Astrocyte (in vitro differentiated cells and primary cell): ENCODE measurements around the gene DNAAF8. TPM values are rescaled to one million over a fixed set of nuclear protein-coding genes. Genes with fewer than 3 reads are reported as not detected.

ENCODE experiments used
- DNase-seq: peaks from one replicate; pipeline ENCODE4 v3.0.0-alpha.2; 2010; ENCODE audit warnings: low read depth
- FAIRE-seq: peaks from 2 replicates; lab custom pipeline; 2011; peaks lifted over from hg19 to GRCh38; lab: Jason Lieb, UNC
- H2AFZ ChIP-seq: 2 replicates; pipeline ENCODE4 v1.6.0; 2012; ENCODE audit warnings: low read depth, low read length, inconsistent platforms
- H3K27ac ChIP-seq: 2 replicates; pipeline ENCODE4 v1.5.1; 2011; ENCODE audit warnings: low read depth, low read length, inconsistent platforms
- H3K27me3 ChIP-seq: 2 replicates; pipeline ENCODE4 v1.6.0; 2011; ENCODE audit warnings: low read length, inconsistent platforms; ENCODE audit not compliant: insufficient read depth
- H3K36me3 ChIP-seq: 2 replicates; pipeline ENCODE4 v1.5.1; 2011; ENCODE audit warnings: low read length, inconsistent platforms; ENCODE audit not compliant: insufficient read depth
- H3K4me1 ChIP-seq: 2 replicates; pipeline ENCODE4 v1.5.1; 2011; ENCODE audit warnings: low read length, inconsistent platforms; ENCODE audit not compliant: insufficient read depth
- H3K4me2 ChIP-seq: 2 replicates; pipeline ENCODE4 v1.6.0; 2012; ENCODE audit warnings: low read length, inconsistent platforms
- H3K4me3 ChIP-seq: 2 replicates; pipeline ENCODE4 v1.5.1; 2011; ENCODE audit warnings: low read depth, mild to moderate bottlenecking, low read length, inconsistent platforms; ENCODE audit not compliant: insufficient read depth
- H3K79me2 ChIP-seq: 2 replicates; pipeline ENCODE4 v1.6.0; 2012; ENCODE audit warnings: mild to moderate bottlenecking, low read length, inconsistent platforms; ENCODE audit not compliant: insufficient read depth
- H3K9ac ChIP-seq: 2 replicates; pipeline ENCODE4 v1.6.0; 2012; ENCODE audit warnings: mild to moderate bottlenecking, low read length, inconsistent platforms
- H3K9me3 ChIP-seq: 2 replicates; pipeline ENCODE4 v1.5.1; 2012; ENCODE audit warnings: low read depth, mild to moderate bottlenecking, low read length, inconsistent platforms; ENCODE audit not compliant: insufficient read depth
- H4K20me1 ChIP-seq: 2 replicates; pipeline ENCODE4 v1.6.0; 2012; ENCODE audit warnings: low read length, inconsistent platforms; ENCODE audit not compliant: insufficient read depth
- H3K27ac Mint-ChIP-seq: one replicate; pipeline ENCODE4 v1.8.0; 2021; ENCODE audit warnings: mild to moderate bottlenecking, mixed read lengths; ENCODE audit not compliant: unreplicated experiment
- H3K27me3 Mint-ChIP-seq: one replicate; pipeline ENCODE4 v1.8.0; 2021; ENCODE audit warnings: low read depth, mixed read lengths; ENCODE audit not compliant: unreplicated experiment
- H3K36me3 Mint-ChIP-seq: one replicate; pipeline ENCODE4 v1.8.0; 2021; ENCODE audit warnings: low read depth, mixed read lengths; ENCODE audit not compliant: unreplicated experiment
- H3K4me1 Mint-ChIP-seq: one replicate; pipeline ENCODE4 v1.8.0; 2021; ENCODE audit warnings: low read depth, mixed read lengths; ENCODE audit not compliant: unreplicated experiment
- H3K4me3 Mint-ChIP-seq: one replicate; pipeline ENCODE4 v1.8.0; 2021; ENCODE audit warnings: mild to moderate bottlenecking, moderate library complexity, mixed read lengths; ENCODE audit not compliant: unreplicated experiment
- H3K9me3 Mint-ChIP-seq: one replicate; pipeline ENCODE4 v1.8.0; 2021; ENCODE audit warnings: mild to moderate bottlenecking, mixed read lengths; ENCODE audit not compliant: unreplicated experiment
- EZH2 ChIP-seq: IDR thresholded peaks from 2 replicates; pipeline ENCODE4 v1.6.1; 2012; ENCODE audit warnings: mild to moderate bottlenecking, low read length, inconsistent platforms; ENCODE audit not compliant: insufficient read depth
- total RNA-seq: library from RNA; stranded (reverse); gene quantifications from 2 replicates; pipeline ENCODE4 v1.2.1, GENCODE V29; 2021
- TF ChIP-seq, protein P1 (sequence below): IDR thresholded peaks from 2 replicates; pipeline ENCODE4 v1.5.1; 2011; ENCODE audit warnings: low read depth, mild to moderate bottlenecking, inconsistent platforms, low read length, moderate library complexity; ENCODE audit not compliant: insufficient read depth

Gene DNAAF8
- total RNA-seq, 1 donor from 2014 or later: 2.7 TPM

DNA sequence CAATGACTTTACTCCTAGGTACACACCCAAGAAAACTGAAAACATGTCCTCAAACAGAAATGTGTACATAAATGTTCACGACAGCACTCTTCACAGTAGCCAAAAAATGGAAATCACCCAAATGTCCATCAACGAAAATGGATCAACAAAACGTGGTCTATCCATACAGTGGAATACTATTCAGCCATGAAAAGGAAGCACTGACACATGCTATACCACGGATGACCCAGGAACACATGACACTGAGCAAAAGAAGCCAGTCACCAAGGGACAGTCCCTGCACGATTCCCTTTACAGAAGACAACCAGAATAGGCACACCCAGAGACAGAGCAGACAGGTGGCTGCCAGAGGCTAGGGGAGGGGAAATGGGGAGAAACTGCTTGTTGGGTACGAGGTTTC is 21.4 kb downstream of the DNAAF8 start:
- no peak for FAIRE-seq
- Histone ChIP-seq H3K4me3 (no peak overlapping the region), H3K36me3 (peaks cover 23% of the 10 kb centered on the region), H2AFZ (no peak overlapping the region), H3K79me2 (peaks cover 5% of the 10 kb centered on the region), H3K27ac (no peak overlapping the region), H3K27me3 (no peaks in the 10 kb centered on the region), H3K4me1 (no peaks in the 10 kb centered on the region), H3K9me3 (no peaks in the 10 kb centered on the region), H4K20me1 (peaks cover 25% of the 10 kb centered on the region), H3K4me2 (no peak overlapping the region), H3K9ac (no peak overlapping the region)
- H3K27ac Mint-ChIP-seq: no peak overlapping the region
- no peaks in the 10 kb centered on the region for H3K4me1 Mint-ChIP-seq
- H3K4me3 Mint-ChIP-seq: no peak overlapping the region
- peaks cover 31% of the 10 kb centered on the region for H3K36me3 Mint-ChIP-seq
- H3K27me3 Mint-ChIP-seq: no peaks in the 10 kb centered on the region
- H3K9me3 Mint-ChIP-seq: peaks cover 2% of the 10 kb centered on the region
- no peak for DNase-seq
- TF ChIP-seq, protein P1, sequence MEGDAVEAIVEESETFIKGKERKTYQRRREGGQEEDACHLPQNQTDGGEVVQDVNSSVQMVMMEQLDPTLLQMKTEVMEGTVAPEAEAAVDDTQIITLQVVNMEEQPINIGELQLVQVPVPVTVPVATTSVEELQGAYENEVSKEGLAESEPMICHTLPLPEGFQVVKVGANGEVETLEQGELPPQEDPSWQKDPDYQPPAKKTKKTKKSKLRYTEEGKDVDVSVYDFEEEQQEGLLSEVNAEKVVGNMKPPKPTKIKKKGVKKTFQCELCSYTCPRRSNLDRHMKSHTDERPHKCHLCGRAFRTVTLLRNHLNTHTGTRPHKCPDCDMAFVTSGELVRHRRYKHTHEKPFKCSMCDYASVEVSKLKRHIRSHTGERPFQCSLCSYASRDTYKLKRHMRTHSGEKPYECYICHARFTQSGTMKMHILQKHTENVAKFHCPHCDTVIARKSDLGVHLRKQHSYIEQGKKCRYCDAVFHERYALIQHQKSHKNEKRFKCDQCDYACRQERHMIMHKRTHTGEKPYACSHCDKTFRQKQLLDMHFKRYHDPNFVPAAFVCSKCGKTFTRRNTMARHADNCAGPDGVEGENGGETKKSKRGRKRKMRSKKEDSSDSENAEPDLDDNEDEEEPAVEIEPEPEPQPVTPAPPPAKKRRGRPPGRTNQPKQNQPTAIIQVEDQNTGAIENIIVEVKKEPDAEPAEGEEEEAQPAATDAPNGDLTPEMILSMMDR: no peak
- TF ChIP-seq EZH2: no peak

DNA sequence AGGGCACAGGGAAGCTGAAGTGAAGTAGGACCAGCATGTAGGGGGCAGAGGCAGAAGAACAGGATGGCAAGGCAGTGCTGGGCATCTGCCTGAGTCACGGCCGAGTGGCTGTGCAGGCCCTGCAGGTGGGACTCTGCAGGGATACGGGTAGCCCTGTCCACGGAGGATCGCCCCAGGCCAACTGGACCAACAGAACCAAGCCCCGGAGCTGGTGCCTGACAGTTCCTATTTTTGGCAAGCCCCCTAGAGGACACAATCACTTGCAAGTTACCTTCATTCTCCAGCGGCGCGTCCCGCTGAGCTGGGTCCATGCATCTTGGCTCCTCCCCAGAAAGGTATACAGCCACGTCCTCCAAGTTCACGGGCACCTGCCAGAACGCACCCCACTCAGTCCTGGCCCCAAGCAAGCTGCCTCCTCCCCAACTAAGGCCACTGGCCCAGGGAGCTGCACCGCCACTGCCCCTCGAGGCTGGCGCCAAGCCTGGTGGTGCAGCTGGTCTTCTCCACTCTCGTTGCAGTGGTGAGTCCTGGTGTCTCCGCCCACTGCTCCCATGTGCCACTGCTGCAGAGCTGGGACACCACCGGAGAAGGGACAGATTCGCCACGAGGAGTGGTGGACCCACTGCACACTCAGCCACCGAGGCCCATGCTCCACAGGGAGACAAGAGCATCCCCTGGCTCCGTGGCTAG is 26.0 kb downstream of the DNAAF8 start:
- Histone ChIP-seq H3K4me1 (no peaks in the 10 kb centered on the region), H3K9me3 (no peaks in the 10 kb centered on the region), H3K36me3 (peaks cover 14% of the 10 kb centered on the region), H3K27me3 (no peaks in the 10 kb centered on the region), H3K4me3 (no peak overlapping the region), H3K79me2 (peaks cover 21% of the 10 kb centered on the region), H2AFZ (no peak overlapping the region), H3K4me2 (no peak overlapping the region), H3K27ac (no peak overlapping the region), H4K20me1 (peaks cover 29% of the 10 kb centered on the region), H3K9ac (no peak overlapping the region)
- Mint-ChIP-seq H3K9me3 (peaks cover 2% of the 10 kb centered on the region), H3K27me3 (no peaks in the 10 kb centered on the region), H3K36me3 (peaks cover 39% of the 10 kb centered on the region), H3K4me1 (no peaks in the 10 kb centered on the region), H3K4me3 (peak overlapping the region; percentile 31), H3K27ac (no peak overlapping the region)
- no peak for FAIRE-seq
- no peak for DNase-seq
- no peak for TF ChIP-seq EZH2
- TF ChIP-seq, protein P1: no peak

DNA sequence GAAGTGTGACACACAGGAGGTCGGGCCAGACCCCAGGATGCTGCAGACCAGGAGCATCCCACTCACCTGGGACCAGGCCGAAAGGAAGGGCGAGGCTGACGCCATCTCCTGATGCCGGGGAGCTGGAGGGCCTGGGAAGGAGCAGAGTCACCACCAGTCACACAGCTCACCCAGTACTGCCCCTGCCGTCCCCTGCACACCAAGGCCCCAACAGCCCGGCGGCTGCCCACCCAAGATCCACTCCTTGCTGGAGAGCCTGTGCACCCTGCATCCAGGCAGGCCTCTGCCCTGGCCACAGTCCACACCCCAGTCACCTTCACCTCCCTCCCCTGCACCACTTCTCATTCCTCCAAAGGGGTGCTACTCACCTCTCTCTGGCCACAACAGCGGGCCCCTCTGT is 27.9 kb downstream of the DNAAF8 start:
- no peak for FAIRE-seq
- Histone ChIP-seq H3K36me3 (peaks cover 9% of the 10 kb centered on the region), H3K9ac (no peak overlapping the region), H3K4me2 (no peak overlapping the region), H4K20me1 (peaks cover 23% of the 10 kb centered on the region), H3K4me3 (no peak overlapping the region), H2AFZ (no peak overlapping the region), H3K4me1 (peaks cover 7% of the 10 kb centered on the region), H3K27ac (no peak overlapping the region), H3K27me3 (no peaks in the 10 kb centered on the region), H3K79me2 (peaks cover 35% of the 10 kb centered on the region), H3K9me3 (no peaks in the 10 kb centered on the region)
- H3K27me3 Mint-ChIP-seq: no peaks in the 10 kb centered on the region
- H3K4me1 Mint-ChIP-seq: peaks cover 8% of the 10 kb centered on the region
- no peak overlapping the region for H3K4me3 Mint-ChIP-seq
- H3K36me3 Mint-ChIP-seq: peaks cover 31% of the 10 kb centered on the region
- peak overlapping the region; percentile 18 for H3K27ac Mint-ChIP-seq
- no peaks in the 10 kb centered on the region for H3K9me3 Mint-ChIP-seq
- DNase-seq: no peak
- TF ChIP-seq, protein P1: no peak
- TF ChIP-seq EZH2: no peak
